NOMO-1 (cell line): Measurements from ENCODE around the gene SLC28A3.

Experiments
- DNase-seq, 2 experiments: peaks; one replicate each; lab custom pipeline; 2025; ENCODE audit not compliant: unreplicated experiment in 2 of 2; lab: John Stamatoyannopoulos, UW

SLC28A3 gene

GRCh38 chr9:84251921-84252320 is 88.6 kb downstream of the SLC28A3 start:
- no peak for DNase-seq

- no peak for DNase-seq
Observed at GRCh38 chr9:84241817-84242373, 98.7 kb downstream of the SLC28A3 start.

- no peak for DNase-seq
Observed at GRCh38 chr9:84239343-84239742, 101.2 kb downstream of the SLC28A3 start.

GRCh38 chr9:84238652-84239051 is 101.9 kb downstream of the SLC28A3 start:
- no peak for DNase-seq

GRCh38 chr9:84235511-84235910 is 105.0 kb downstream of the SLC28A3 start:
- no peak for DNase-seq

- no peak for DNase-seq
Observed at GRCh38 chr9:84230355-84231145, 110.0 kb downstream of the SLC28A3 start.

- no peak for DNase-seq
Observed at GRCh38 chr9:84229191-84229590, 111.4 kb downstream of the SLC28A3 start.

GRCh38 chr9:84228130-84228720 is 112.3 kb downstream of the SLC28A3 start:
- DNase-seq = no peak

- DNase-seq = no peak
Observed at GRCh38 chr9:84226126-84226525, 114.4 kb downstream of the SLC28A3 start.
